WERI-Rb-1 (cell line): ENCODE data around the gene SCAMP5.

Experiments
- DNase-seq: peaks from one replicate; pipeline ENCODE4 v3.0.0-alpha.2; 2020
- H3K27ac ChIP-seq: fragments of 250-450 bp; sonication (Bioruptor Pico); 2 replicates; pipeline ENCODE4 v1.5.1; 2020; ENCODE audit warnings: mild to moderate bottlenecking, moderate library complexity
- H3K27me3 ChIP-seq: fragments of 250-450 bp; sonication (Bioruptor Pico); 2 replicates; pipeline ENCODE4 v1.5.1; 2021; ENCODE audit warnings: mild to moderate bottlenecking, low read depth, moderate library complexity; ENCODE audit not compliant: insufficient read depth, severe bottlenecking
- H3K36me3 ChIP-seq: fragments of 250-450 bp; sonication (Bioruptor Pico); 2 replicates; pipeline ENCODE4 v1.5.1; 2020; ENCODE audit warnings: mild to moderate bottlenecking, moderate library complexity
- H3K4me3 ChIP-seq: 2 replicates; pipeline ENCODE4 v1.5.1; 2011; ENCODE audit warnings: low read depth, mild to moderate bottlenecking, control low read depth, low read length
- H3K9me3 ChIP-seq: fragments of 250-450 bp; sonication (Bioruptor Pico); 2 replicates; pipeline ENCODE4 v1.5.1; 2021; ENCODE audit warnings: mild to moderate bottlenecking, moderate library complexity; ENCODE audit not compliant: severe bottlenecking
- TF ChIP-seq, protein P1 (sequence below): IDR thresholded peaks from 2 replicates; pipeline ENCODE4 v1.5.1; 2011; ENCODE audit warnings: low read depth, mild to moderate bottlenecking, control low read depth, inconsistent platforms, low read length

SCAMP5 gene

DNA sequence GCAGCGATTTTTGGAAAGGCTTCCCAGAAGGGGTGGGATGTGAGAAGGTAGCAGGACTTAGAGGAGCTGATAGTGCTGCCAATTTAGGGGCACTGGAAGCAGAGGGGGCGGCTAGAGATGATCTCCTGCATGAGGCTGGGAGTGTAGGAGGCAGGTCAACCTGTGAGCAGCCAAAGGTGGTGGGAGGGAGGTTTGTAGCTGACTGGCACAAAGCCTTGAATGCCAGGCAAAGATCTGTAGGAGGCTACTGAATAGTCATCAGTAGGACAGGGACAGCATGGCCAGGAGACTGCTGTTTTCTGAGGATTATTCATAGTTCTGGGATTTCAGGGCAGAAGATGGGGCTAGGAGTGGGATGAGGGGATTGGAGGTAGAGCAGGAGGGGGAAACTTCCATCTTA, 2.2 kb downstream of the SCAMP5 start:
- Histone ChIP-seq H3K27ac (no peak overlapping the region), H3K4me3 (no peak overlapping the region), H3K27me3 (no peaks in the 10 kb centered on the region), H3K9me3 (peaks cover 3% of the 10 kb centered on the region), H3K36me3 (peaks cover 10% of the 10 kb centered on the region)
- TF ChIP-seq, protein P1, sequence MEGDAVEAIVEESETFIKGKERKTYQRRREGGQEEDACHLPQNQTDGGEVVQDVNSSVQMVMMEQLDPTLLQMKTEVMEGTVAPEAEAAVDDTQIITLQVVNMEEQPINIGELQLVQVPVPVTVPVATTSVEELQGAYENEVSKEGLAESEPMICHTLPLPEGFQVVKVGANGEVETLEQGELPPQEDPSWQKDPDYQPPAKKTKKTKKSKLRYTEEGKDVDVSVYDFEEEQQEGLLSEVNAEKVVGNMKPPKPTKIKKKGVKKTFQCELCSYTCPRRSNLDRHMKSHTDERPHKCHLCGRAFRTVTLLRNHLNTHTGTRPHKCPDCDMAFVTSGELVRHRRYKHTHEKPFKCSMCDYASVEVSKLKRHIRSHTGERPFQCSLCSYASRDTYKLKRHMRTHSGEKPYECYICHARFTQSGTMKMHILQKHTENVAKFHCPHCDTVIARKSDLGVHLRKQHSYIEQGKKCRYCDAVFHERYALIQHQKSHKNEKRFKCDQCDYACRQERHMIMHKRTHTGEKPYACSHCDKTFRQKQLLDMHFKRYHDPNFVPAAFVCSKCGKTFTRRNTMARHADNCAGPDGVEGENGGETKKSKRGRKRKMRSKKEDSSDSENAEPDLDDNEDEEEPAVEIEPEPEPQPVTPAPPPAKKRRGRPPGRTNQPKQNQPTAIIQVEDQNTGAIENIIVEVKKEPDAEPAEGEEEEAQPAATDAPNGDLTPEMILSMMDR: no peak
- no peak for DNase-seq

DNA sequence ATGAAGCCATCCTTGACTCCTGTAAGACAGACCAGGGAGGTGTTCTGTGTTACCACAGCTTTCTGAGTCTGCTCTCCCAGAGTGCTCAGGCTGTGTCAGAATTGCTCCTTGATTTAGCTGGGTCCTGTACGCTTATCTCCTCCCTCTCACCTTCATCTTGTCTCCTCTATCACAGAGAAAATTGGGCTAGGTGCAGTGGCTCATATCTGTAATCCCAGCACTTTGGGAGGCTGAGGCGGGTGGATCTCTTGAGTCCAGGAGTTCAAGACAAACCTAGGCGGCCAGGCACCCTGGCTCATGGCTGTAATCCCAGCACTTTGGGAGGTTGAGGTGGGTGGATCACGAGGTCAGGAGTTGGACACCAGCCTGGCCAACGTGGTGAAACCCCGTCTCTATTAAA, 5.9 kb downstream of the SCAMP5 start:
- peaks cover 3% of the 10 kb centered on the region for H3K9me3 ChIP-seq
- H3K4me3 ChIP-seq: no peak overlapping the region
- peaks cover 17% of the 10 kb centered on the region for H3K36me3 ChIP-seq
- H3K27ac ChIP-seq: no peak overlapping the region
- TF ChIP-seq, protein P1: no peak
- DNase-seq: no peak
- no peaks in the 10 kb centered on the region for H3K27me3 ChIP-seq

DNA sequence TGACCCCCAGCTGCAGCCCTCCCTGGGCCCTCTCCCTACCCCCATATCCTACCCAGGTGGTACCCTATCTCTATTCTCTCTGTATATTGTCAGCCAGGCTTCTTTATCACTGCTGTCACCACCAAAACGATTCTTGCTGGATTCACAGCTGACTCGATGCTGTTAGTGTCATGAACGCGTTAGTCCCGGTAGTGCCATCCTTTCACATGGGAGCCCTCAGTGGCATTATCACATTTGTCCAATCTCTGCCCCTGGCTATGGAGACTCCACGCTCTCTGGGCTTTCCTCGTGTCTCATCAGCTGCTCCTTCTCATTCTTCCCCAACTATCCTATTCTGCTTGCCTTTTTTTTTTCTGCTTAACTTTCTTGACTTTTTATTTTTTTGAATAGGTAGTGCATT, 7.0 kb downstream of the SCAMP5 start:
- TF ChIP-seq, protein P1: no peak
- Histone ChIP-seq H3K27ac (no peak overlapping the region), H3K27me3 (no peaks in the 10 kb centered on the region), H3K9me3 (no peaks in the 10 kb centered on the region), H3K4me3 (no peak overlapping the region), H3K36me3 (peaks cover 18% of the 10 kb centered on the region)
- no peak for DNase-seq

DNA sequence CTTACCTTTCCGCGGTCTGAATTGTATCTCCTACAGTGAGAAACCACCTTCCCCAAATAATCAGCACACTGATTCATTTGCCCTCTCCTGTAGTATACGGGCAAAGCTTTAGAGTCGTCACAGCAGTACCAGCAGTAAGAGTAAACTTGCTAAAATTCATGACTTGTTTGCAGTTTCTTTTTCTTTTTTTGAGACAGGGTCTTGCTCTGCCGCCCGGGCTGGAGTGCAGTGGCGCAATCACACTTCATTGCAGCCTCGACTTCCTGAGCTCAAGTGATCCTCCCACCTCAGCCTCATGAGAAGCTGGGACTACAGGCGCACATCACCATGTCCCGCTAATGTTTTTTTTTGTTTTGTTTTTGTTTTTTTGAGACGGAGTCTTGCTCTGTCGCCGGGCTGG, 11.9 kb downstream of the SCAMP5 start:
- DNase-seq: no peak

DNA sequence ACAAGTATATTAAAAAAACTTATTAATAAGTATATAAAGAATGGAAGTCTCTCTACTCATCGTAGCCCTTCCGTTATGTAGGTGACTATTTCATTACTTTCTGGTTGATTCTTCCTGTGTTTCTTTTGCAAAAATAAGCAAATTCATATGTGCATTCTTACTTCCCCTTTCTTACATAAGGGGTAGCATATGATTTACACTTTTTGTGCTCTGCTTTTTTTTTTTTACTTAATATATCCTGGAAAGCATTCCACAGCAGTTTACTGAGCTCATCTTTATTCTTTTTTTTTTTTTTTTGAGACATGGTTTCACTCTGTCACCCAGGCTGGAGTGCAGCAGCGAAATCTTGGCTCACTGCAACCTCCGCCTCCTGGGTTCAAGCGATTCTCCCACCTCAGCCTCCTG, 12.9 kb downstream of the SCAMP5 start:
- Histone ChIP-seq H3K9me3 (no peaks in the 10 kb centered on the region), H3K27me3 (no peaks in the 10 kb centered on the region), H3K36me3 (peaks cover 29% of the 10 kb centered on the region), H3K27ac (no peak overlapping the region), H3K4me3 (no peak overlapping the region)
- TF ChIP-seq, protein P1: no peak
- no peak for DNase-seq

More for the DNA sequence above, 11.9 kb downstream of the SCAMP5 start:
- Histone ChIP-seq H3K4me3 (no peak overlapping the region), H3K36me3 (peaks cover 20% of the 10 kb centered on the region), H3K27ac (no peak overlapping the region), H3K27me3 (no peaks in the 10 kb centered on the region), H3K9me3 (no peaks in the 10 kb centered on the region)
- TF ChIP-seq, protein P1: no peak

DNA sequence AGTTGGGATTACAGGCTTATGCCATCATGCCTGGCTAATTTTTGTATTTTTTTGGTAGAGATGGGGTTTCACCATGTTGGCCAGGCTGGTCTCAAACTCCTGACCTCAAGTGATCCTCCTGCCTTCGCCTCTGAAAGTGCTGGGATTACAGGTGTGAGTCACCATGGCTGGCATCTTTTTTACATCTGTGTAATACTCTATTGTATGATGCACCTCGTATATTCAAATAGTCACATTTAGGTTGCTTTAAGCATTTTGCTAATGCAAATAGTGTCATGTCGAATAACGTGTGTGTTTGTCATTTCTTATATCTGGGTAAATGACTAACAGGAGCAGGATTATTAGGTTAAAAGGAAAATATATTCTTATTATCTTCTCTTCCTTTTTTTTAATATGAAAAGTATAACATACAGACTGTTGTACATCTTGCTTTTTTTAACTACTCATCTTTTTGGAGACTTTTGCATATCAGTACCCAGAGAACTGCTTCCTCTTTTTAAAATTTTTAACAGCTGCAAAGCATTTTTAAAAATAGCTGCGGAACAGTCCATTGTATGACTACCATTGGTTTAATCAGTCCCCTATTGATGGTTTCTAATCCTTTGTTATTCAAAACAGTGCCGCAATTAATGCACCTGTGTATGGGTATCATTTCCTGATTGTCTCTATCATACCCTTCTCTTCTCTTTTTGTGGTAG, 13.4 kb downstream of the SCAMP5 start:
- Histone ChIP-seq H3K9me3 (no peaks in the 10 kb centered on the region), H3K27me3 (no peaks in the 10 kb centered on the region), H3K36me3 (peaks cover 34% of the 10 kb centered on the region), H3K27ac (no peak overlapping the region), H3K4me3 (no peak overlapping the region)
- no peak for DNase-seq
- TF ChIP-seq, protein P1: no peak
